ENCODE data around the gene TST. TPM values are rescaled to one million over a fixed set of nuclear protein-coding genes. Genes with fewer than 3 reads are reported as not detected.

Gene TST
- total RNA-seq, 1 experiment from 2014 or later, result 12.7 TPM

DNA sequence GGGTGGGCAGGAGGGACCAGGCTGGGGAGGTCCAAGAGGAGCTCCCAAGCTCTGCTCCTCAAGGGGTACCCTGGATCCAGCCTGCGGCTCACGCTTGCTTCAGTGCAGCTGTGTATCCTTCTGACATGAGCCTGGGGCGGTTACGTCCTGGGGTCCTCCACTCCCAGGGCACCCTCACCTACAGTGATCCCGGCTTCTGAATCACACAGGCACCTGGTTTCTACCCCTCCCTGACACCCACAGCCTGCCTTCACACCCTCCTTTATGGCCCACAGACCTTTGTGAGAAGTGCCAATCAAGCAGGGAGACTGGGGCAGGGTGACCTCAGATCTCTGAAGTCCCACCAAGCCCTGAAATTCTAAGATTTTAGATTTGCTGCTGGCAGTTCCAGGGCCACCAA is 1.8 kb upstream of the TST start:
- Histone ChIP-seq H3K27ac (no peak overlapping the region), H3K27me3 (replicated peaks) (no peaks in the 10 kb centered on the region), H3K4me1 (replicated peaks) (peaks cover 17% of the 10 kb centered on the region), H3K4me3 (no peak overlapping the region), H3K9me3 (replicated peaks) (no peaks in the 10 kb centered on the region), H3K36me3 (peaks cover 9% of the 10 kb centered on the region)
- DNase-seq (ENCODE audit: low read depth in 1 of 2, low spot score in 2 of 2), result no peak

DNA sequence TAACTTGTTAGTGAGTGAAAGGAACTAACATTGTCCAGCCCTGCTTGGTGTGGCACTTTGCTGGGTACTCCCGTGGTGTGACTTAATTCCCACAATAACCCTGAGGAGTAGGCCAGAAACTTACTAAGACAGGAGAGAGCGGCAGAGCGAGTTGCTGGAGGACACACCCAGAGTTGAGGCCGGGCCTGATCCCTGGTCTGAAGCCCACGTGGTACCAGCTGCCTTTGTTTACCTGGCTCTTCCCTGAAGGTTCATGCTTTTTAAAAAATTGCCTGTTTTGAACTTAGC is 889 bp upstream of the TST start:
- DNase-seq (ENCODE audit: low read depth in 1 of 2, low spot score in 2 of 2), result peak in 1 of 2 experiments; percentile 25

GRCh38 chr22:37018815-37019308 is 385 bp downstream of the TST start:
- H3K4me3 ChIP-seq, result peak overlapping the region; percentile 97

More for the DNA sequence above, 889 bp upstream of the TST start:
- Histone ChIP-seq H3K4me1 (replicated peaks) (peaks cover 17% of the 10 kb centered on the region), H3K9me3 (replicated peaks) (no peaks in the 10 kb centered on the region), H3K27me3 (replicated peaks) (no peaks in the 10 kb centered on the region), H3K36me3 (peaks cover 9% of the 10 kb centered on the region), H3K4me3 (peak overlapping the region; percentile 97), H3K27ac (peak overlapping the region; percentile 49; the same call in 1 of the 2 replicates)

GRCh38 chr22:37018086-37018814 is 997 bp downstream of the TST start:
- H3K4me1 ChIP-seq (replicated peaks), result peaks cover 17% of the 10 kb centered on the region
- no peak overlapping the region for H3K27ac ChIP-seq

More at GRCh38 chr22:37018815-37019308, 385 bp downstream of the TST start:
- peaks cover 17% of the 10 kb centered on the region for H3K4me1 ChIP-seq (replicated peaks)
- peak overlapping the region; percentile 49 for H3K27ac ChIP-seq
- peaks cover 9% of the 10 kb centered on the region for H3K36me3 ChIP-seq
- DNase-seq (ENCODE audit: low read depth in 1 of 2, low spot score in 2 of 2), result peak; percentile 64 to 68
- no peaks in the 10 kb centered on the region for H3K9me3 ChIP-seq (replicated peaks)
- no peaks in the 10 kb centered on the region for H3K27me3 ChIP-seq (replicated peaks)

DNA sequence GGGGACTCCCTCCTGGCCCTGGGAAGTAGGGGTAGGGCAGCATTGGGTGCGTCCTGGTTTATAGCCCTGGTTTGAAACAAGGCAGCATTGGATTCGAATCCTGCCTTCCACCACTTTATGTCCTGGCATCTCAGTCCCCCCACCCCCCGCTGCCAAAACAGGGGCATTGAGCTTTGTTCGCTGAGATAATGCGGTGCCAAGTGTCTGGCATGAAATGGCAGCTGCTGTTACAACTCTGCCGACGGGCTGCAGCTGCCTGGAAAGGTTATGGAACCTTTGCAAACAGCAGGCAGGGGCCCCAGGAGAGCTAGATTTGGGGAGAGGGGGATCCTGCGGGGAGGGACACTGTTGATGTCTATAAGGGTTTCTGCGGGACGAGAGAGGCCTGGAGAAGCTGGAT is 1.9 kb downstream of the TST start:
- no peak for DNase-seq (ENCODE audit: low read depth in 1 of 2, low spot score in 2 of 2)
- Histone ChIP-seq H3K4me3 (no peak overlapping the region), H3K27me3 (replicated peaks) (no peaks in the 10 kb centered on the region), H3K4me1 (replicated peaks) (peaks cover 17% of the 10 kb centered on the region), H3K9me3 (replicated peaks) (no peaks in the 10 kb centered on the region), H3K27ac (no peak overlapping the region), H3K36me3 (peaks cover 9% of the 10 kb centered on the region)

More at GRCh38 chr22:37018086-37018814, 997 bp downstream of the TST start:
- H3K4me3 ChIP-seq, result peak overlapping the region; percentile 97
- no peaks in the 10 kb centered on the region for H3K27me3 ChIP-seq (replicated peaks)
- peaks cover 9% of the 10 kb centered on the region for H3K36me3 ChIP-seq
- H3K9me3 ChIP-seq (replicated peaks), result no peaks in the 10 kb centered on the region
- no peak for DNase-seq (ENCODE audit: low read depth in 1 of 2, low spot score in 2 of 2)

GRCh38 chr22:37016134-37016910 is 2.9 kb downstream of the TST start:
- DNase-seq (ENCODE audit: low read depth in 1 of 2, low spot score in 2 of 2), result no peak
- no peak overlapping the region for H3K4me3 ChIP-seq
- peaks cover 17% of the 10 kb centered on the region for H3K4me1 ChIP-seq (replicated peaks)
- H3K36me3 ChIP-seq, result peaks cover 9% of the 10 kb centered on the region
- no peak overlapping the region for H3K27ac ChIP-seq
- no peaks in the 10 kb centered on the region for H3K9me3 ChIP-seq (replicated peaks)
- H3K27me3 ChIP-seq (replicated peaks), result no peaks in the 10 kb centered on the region

DNA sequence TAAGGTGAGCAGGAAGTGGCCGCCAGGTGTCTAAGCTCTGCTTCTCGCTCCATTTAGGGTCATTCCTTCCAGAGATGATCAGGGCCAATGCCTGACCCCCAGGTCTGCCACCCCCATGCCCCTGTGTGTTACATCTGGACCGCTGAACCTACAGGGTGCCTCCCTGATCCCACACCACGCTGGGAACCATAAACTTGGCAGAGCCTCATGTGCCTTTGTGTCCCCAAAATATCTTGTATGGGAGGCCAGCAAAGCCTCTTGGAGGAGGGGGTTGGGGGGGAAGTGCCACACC is 3.7 kb downstream of the TST start:
- peaks cover 9% of the 10 kb centered on the region for H3K36me3 ChIP-seq
- no peaks in the 10 kb centered on the region for H3K27me3 ChIP-seq (replicated peaks)
- no peak for DNase-seq (ENCODE audit: low read depth in 1 of 2, low spot score in 2 of 2)
- H3K4me3 ChIP-seq, result no peak overlapping the region
- peaks cover 16% of the 10 kb centered on the region for H3K4me1 ChIP-seq (replicated peaks)
- no peak overlapping the region for H3K27ac ChIP-seq
- H3K9me3 ChIP-seq (replicated peaks), result no peaks in the 10 kb centered on the region

GRCh38 chr22:37014835-37015586 is 4.2 kb downstream of the TST start:
- Histone ChIP-seq H3K27ac (no peak overlapping the region), H3K9me3 (replicated peaks) (no peaks in the 10 kb centered on the region), H3K4me1 (replicated peaks) (peaks cover 12% of the 10 kb centered on the region), H3K4me3 (no peak overlapping the region), H3K36me3 (peaks cover 9% of the 10 kb centered on the region), H3K27me3 (replicated peaks) (no peaks in the 10 kb centered on the region)
- no peak for DNase-seq (ENCODE audit: low read depth in 1 of 2, low spot score in 2 of 2)

DNA sequence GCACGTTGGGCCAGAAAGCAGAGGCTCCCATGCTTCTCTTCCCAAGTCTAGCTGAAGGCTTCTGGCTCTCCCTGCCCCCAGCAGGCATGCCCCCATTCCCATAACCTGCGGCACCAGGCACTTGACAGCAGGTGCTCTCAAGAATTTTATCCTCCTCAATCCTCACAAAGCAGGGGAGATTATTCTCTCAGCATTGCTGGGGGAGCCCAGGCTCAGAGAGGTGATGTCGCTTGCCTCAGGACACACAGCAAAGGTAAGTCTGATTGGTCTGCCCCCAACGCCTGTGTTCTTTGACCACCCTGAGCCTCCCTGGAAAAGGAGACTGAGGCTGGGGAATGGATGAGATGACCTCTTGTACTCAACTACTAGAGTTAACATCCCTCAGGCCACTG is 4.8 kb downstream of the TST start:
- H3K4me1 ChIP-seq (replicated peaks), result peaks cover 12% of the 10 kb centered on the region
- no peaks in the 10 kb centered on the region for H3K27me3 ChIP-seq (replicated peaks)
- no peak overlapping the region for H3K27ac ChIP-seq
- no peaks in the 10 kb centered on the region for H3K9me3 ChIP-seq (replicated peaks)
- no peak for DNase-seq (ENCODE audit: low read depth in 1 of 2, low spot score in 2 of 2)
- H3K36me3 ChIP-seq, result peaks cover 6% of the 10 kb centered on the region
- no peak overlapping the region for H3K4me3 ChIP-seq

DNA sequence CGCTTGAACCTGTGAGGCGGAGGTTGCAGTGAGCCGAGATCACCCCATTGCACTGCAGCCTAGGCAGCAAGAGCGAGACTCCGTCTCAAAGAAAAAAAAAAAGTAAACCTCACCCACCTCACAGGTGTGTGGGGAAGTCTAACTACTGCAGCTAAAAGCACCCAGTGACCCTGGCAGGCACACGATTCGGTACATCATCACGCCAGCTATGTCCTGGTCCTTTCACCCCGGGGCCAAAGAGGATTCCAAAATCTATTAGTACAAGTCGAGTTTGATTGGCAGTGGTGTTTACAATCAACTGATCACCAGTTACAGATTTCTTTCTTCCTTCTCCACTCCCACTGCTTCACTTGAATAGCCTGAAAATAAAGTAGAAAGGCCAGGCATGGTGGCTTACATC is 6.3 kb downstream of the TST start:
- no peaks in the 10 kb centered on the region for H3K27me3 ChIP-seq (replicated peaks)
- no peak overlapping the region for H3K4me3 ChIP-seq
- H3K9me3 ChIP-seq (replicated peaks), result no peaks in the 10 kb centered on the region
- DNase-seq (ENCODE audit: low read depth in 1 of 2, low spot score in 2 of 2), result no peak
- H3K36me3 ChIP-seq, result no peaks in the 10 kb centered on the region; the same call in 1 of the 2 replicates
- no peak overlapping the region for H3K27ac ChIP-seq
- no peaks in the 10 kb centered on the region for H3K4me1 ChIP-seq (replicated peaks)

- no peaks in the 10 kb centered on the region for H3K27me3 ChIP-seq (replicated peaks)
- H3K36me3 ChIP-seq, result no peaks in the 10 kb centered on the region
- H3K9me3 ChIP-seq (replicated peaks), result no peaks in the 10 kb centered on the region
- no peak overlapping the region for H3K4me3 ChIP-seq
- H3K4me1 ChIP-seq (replicated peaks), result no peaks in the 10 kb centered on the region
- no peak overlapping the region for H3K27ac ChIP-seq
- DNase-seq (ENCODE audit: low read depth in 1 of 2, low spot score in 2 of 2), result no peak
Observed at GRCh38 chr22:37012262-37012904, 6.9 kb downstream of the TST start.

DNA sequence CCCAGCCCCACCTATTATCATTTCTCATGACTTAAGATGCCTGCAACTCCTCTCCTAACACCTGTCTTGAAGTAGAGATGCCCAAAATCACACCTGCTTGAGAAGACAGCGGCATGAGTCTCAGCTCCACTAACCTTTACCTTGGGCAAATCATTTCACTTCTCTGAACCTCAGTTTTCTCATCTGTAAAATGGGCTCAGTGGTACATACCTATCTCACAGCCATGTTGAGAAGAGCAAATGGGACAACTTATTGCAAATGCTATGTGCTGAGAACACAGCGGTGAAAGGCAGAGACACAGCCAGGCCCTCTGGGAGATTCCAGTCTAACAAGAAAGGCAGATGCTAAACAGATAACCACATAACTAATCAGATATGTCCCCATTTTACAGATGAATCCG is 7.8 kb downstream of the TST start:
- Histone ChIP-seq H3K4me3 (no peak overlapping the region), H3K9me3 (replicated peaks) (no peaks in the 10 kb centered on the region), H3K27me3 (replicated peaks) (peaks cover 2% of the 10 kb centered on the region; the same call in 1 of the 2 replicates), H3K36me3 (no peaks in the 10 kb centered on the region), H3K27ac (no peak overlapping the region), H3K4me1 (replicated peaks) (no peaks in the 10 kb centered on the region)
- DNase-seq (ENCODE audit: low read depth in 1 of 2, low spot score in 2 of 2), result no peak

GRCh38 chr22:37010976-37011375 is 8.3 kb downstream of the TST start:
- Histone ChIP-seq H3K27me3 (replicated peaks) (peaks cover 7% of the 10 kb centered on the region), H3K36me3 (no peaks in the 10 kb centered on the region), H3K4me3 (no peak overlapping the region), H3K9me3 (replicated peaks) (no peaks in the 10 kb centered on the region), H3K27ac (no peak overlapping the region), H3K4me1 (replicated peaks) (no peaks in the 10 kb centered on the region)
- DNase-seq (ENCODE audit: low read depth in 1 of 2, low spot score in 2 of 2), result no peak
